Upper lobe of left lung (tissue), 4 donors: Measurements from ENCODE around the gene TBC1D8.
"Not testable (repeated sequence)": the region's sequence is repeated elsewhere in the genome, so short reads cannot be mapped to it uniquely, and the experiment has no call there.

Experiments
- EP300 ChIP-seq, 4 donors: sonication (generic); formaldehyde crosslinking; IDR thresholded peaks; one replicate each; pipeline ENCODE4 v1.5.1; 2017; ENCODE audit warnings: antibody characterized with exemption in 4 of 4, control low read depth in 2 of 4
- POLR2A ChIP-seq, 4 donors: fragments of 450-650 bp; IDR thresholded peaks; one replicate each; pipeline ENCODE4 v1.5.1; 2016 to 2017; ENCODE audit warnings: antibody characterized with exemption in 4 of 4, mild to moderate bottlenecking in 2 of 4
- POLR2AphosphoS5 ChIP-seq, 2 donors: sonication (generic); formaldehyde crosslinking; IDR thresholded peaks; one replicate each; pipeline ENCODE4 v1.5.1; 2017; ENCODE audit warnings: antibody characterized with exemption in 2 of 2
- TF ChIP-seq, protein P1 (sequence below), 6 experiments: fragments of 450-650 bp in 4 of 6; fragments of 200-600 bp in 2 of 6; sonication (generic) in 2 of 6; IDR thresholded peaks; one replicate each; pipeline ENCODE4 v1.5.1; 2016 to 2019; ENCODE audit warnings: antibody characterized with exemption in 6 of 6

GRCh38 chr2:101050886-101051285 is 100.3 kb downstream of the TBC1D8 start:
- TF ChIP-seq, protein P1, sequence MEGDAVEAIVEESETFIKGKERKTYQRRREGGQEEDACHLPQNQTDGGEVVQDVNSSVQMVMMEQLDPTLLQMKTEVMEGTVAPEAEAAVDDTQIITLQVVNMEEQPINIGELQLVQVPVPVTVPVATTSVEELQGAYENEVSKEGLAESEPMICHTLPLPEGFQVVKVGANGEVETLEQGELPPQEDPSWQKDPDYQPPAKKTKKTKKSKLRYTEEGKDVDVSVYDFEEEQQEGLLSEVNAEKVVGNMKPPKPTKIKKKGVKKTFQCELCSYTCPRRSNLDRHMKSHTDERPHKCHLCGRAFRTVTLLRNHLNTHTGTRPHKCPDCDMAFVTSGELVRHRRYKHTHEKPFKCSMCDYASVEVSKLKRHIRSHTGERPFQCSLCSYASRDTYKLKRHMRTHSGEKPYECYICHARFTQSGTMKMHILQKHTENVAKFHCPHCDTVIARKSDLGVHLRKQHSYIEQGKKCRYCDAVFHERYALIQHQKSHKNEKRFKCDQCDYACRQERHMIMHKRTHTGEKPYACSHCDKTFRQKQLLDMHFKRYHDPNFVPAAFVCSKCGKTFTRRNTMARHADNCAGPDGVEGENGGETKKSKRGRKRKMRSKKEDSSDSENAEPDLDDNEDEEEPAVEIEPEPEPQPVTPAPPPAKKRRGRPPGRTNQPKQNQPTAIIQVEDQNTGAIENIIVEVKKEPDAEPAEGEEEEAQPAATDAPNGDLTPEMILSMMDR (IDR thresholded peaks at IDR 0.05) = not testable (repeated sequence)
- not testable (repeated sequence) for TF ChIP-seq POLR2A, POLR2AphosphoS5, EP300 (IDR thresholded peaks at IDR 0.05)
